H9 (cell line): ENCODE measurements around the gene CHI3L2. TPM values are rescaled to one million over a fixed set of nuclear protein-coding genes. Genes with fewer than 3 reads are reported as not detected.
A peak's percentile ranks its signal among the peaks of the same experiment; 100 is the strongest.

Source experiments
- DNase-seq: peaks from one replicate; pipeline ENCODE4 v3.0.0-alpha.2; 2017
- H2AFZ ChIP-seq: one replicate; pipeline ENCODE4 v1.6.1; 2013; ENCODE audit warnings: mild to moderate bottlenecking, low read length, control low read depth, moderate library complexity
- H2AK5ac ChIP-seq: 2 replicates; pipeline ENCODE4 v1.6.1; 2013; ENCODE audit warnings: low read length, control low read depth, mixed read lengths; ENCODE audit not compliant: insufficient read length
- H2BK120ac ChIP-seq: one replicate; pipeline ENCODE4 v1.6.1; 2013; ENCODE audit warnings: low read depth, mild to moderate bottlenecking, low read length, control low read depth, inconsistent platforms; ENCODE audit not compliant: poor library complexity, severe bottlenecking
- H2BK12ac ChIP-seq: 2 replicates; pipeline ENCODE4 v1.6.1; 2013; ENCODE audit warnings: low read length, control low read depth, mixed read lengths, low read depth; ENCODE audit not compliant: insufficient read length
- H2BK15ac ChIP-seq: 2 replicates; pipeline ENCODE4 v1.6.1; 2013; ENCODE audit warnings: low read depth, low read length, control low read depth
- H2BK20ac ChIP-seq: one replicate; pipeline ENCODE4 v1.6.1; 2013; ENCODE audit warnings: low read depth, mild to moderate bottlenecking, low read length, control low read depth, inconsistent platforms; ENCODE audit not compliant: poor library complexity, severe bottlenecking
- H2BK5ac ChIP-seq: 2 replicates; pipeline ENCODE4 v1.6.1; 2013; ENCODE audit warnings: low read length, control low read depth, mixed read lengths; ENCODE audit not compliant: insufficient read length
- H3K14ac ChIP-seq: 2 replicates; pipeline ENCODE4 v1.6.1; 2013; ENCODE audit warnings: low read length, control low read depth; ENCODE audit not compliant: insufficient read depth
- H3K18ac ChIP-seq: 2 replicates; pipeline ENCODE4 v1.6.1; 2013; ENCODE audit warnings: low read depth, mild to moderate bottlenecking, mixed read lengths, low read length, control low read depth; ENCODE audit not compliant: insufficient read length
- H3K23ac ChIP-seq: 2 replicates; pipeline ENCODE4 v1.6.1; 2013; ENCODE audit warnings: low read length, control low read depth, mixed read lengths, low read depth; ENCODE audit not compliant: insufficient read length
- H3K23me2 ChIP-seq: 2 replicates; pipeline ENCODE4 v1.6.1; 2013; ENCODE audit warnings: low read depth, mild to moderate bottlenecking, mixed read lengths, low read length, control low read depth; ENCODE audit not compliant: insufficient read length, poor library complexity, severe bottlenecking
- H3K27ac ChIP-seq: 2 replicates; pipeline ENCODE4 v1.5.1; 2013; ENCODE audit warnings: low read length, control low read depth, mixed read lengths, low read depth; ENCODE audit not compliant: insufficient read length
- H3K27me3 ChIP-seq: 2 replicates; pipeline ENCODE4 v1.6.1; 2013; ENCODE audit warnings: low read length, control low read depth, inconsistent platforms; ENCODE audit not compliant: insufficient read depth
- H3K4ac ChIP-seq: 2 replicates; pipeline ENCODE4 v1.6.1; 2013; ENCODE audit warnings: low read depth, mild to moderate bottlenecking, control low read depth, inconsistent platforms, low read length, moderate library complexity
- H3K4me1 ChIP-seq: 2 replicates; pipeline ENCODE4 v1.6.1; 2013; ENCODE audit warnings: low read length, control low read depth, inconsistent platforms; ENCODE audit not compliant: insufficient read depth
- H3K4me2 ChIP-seq: 2 replicates; pipeline ENCODE4 v1.6.1; 2013; ENCODE audit warnings: low read length, control low read depth, mixed read lengths; ENCODE audit not compliant: insufficient read length, insufficient read depth
- H3K56ac ChIP-seq: 2 replicates; pipeline ENCODE4 v1.6.1; 2013; ENCODE audit warnings: low read depth, mild to moderate bottlenecking, mixed read lengths, low read length, control low read depth; ENCODE audit not compliant: insufficient read length
- H3K79me1 ChIP-seq: 2 replicates; pipeline ENCODE4 v1.6.1; 2013; ENCODE audit warnings: low read depth, mild to moderate bottlenecking, moderate library complexity, low read length, control low read depth, inconsistent platforms; ENCODE audit not compliant: insufficient read depth, poor library complexity, severe bottlenecking
- H3K79me2 ChIP-seq: 2 replicates; pipeline ENCODE4 v1.6.1; 2013; ENCODE audit warnings: low read length, control low read depth, inconsistent platforms; ENCODE audit not compliant: insufficient read depth
- H3K9ac ChIP-seq: 2 replicates; pipeline ENCODE4 v1.6.1; 2013; ENCODE audit warnings: low read length, control low read depth, mixed read lengths; ENCODE audit not compliant: insufficient read length; ENCODE audit errors: extremely low read depth
- H3K9me3 ChIP-seq: one replicate; pipeline ENCODE4 v1.6.1; 2013; ENCODE audit warnings: low read depth, low read length, inconsistent platforms; ENCODE audit not compliant: control insufficient read depth
- H3T11ph ChIP-seq: one replicate; pipeline ENCODE4 v1.6.1; 2013; ENCODE audit warnings: mild to moderate bottlenecking, low read length, control low read depth, inconsistent platforms
- H4K20me1 ChIP-seq: one replicate; pipeline ENCODE4 v1.6.1; 2013; ENCODE audit not compliant: control insufficient read depth, insufficient read length, insufficient read depth
- H4K5ac ChIP-seq: 2 replicates; pipeline ENCODE4 v1.6.1; 2013; ENCODE audit warnings: low read depth, mild to moderate bottlenecking, mixed read lengths, low read length, control low read depth; ENCODE audit not compliant: insufficient read length
- H4K8ac ChIP-seq: replicated peaks from 2 replicates; pipeline ENCODE4 v1.6.1; 2013; ENCODE audit warnings: low read length, control low read depth, mixed read lengths, low read depth; ENCODE audit not compliant: insufficient read length
- H4K91ac ChIP-seq: 2 replicates; pipeline ENCODE4 v1.6.1; 2013; ENCODE audit warnings: low read depth, mild to moderate bottlenecking, moderate library complexity, mixed read lengths, low read length, control low read depth; ENCODE audit not compliant: insufficient read length
- H3K27ac Mint-ChIP-seq, 3 experiments: 2 replicates in 2 of 3; 3 replicates in 1 of 3; pipeline ENCODE4 v1.8.0; 2020 to 2021; ENCODE audit warnings: mixed read lengths in 3 of 3, mild to moderate bottlenecking in 1 of 3, moderate library complexity in 1 of 3
- H3K27me3 Mint-ChIP-seq: 2 replicates; pipeline ENCODE4 v1.8.0; 2021; ENCODE audit warnings: low read depth, mild to moderate bottlenecking, moderate library complexity, mixed read lengths
- H3K36me3 Mint-ChIP-seq, 3 experiments: 2 replicates in 2 of 3; 3 replicates in 1 of 3; pipeline ENCODE4 v1.8.0; 2020 to 2021; ENCODE audit warnings: low read depth in 3 of 3, mixed read lengths in 3 of 3; ENCODE audit not compliant: insufficient read depth in 1 of 3
- H3K4me1 Mint-ChIP-seq, 2 experiments: 2 replicates each; pipeline ENCODE4 v1.8.0; 2020; ENCODE audit warnings: mixed read lengths in 2 of 2
- H3K4me3 Mint-ChIP-seq, 2 experiments: 2 replicates in 1 of 2; 3 replicates in 1 of 2; pipeline ENCODE4 v1.8.0; 2020 to 2021; ENCODE audit warnings: mild to moderate bottlenecking in 2 of 2, mixed read lengths in 2 of 2, moderate library complexity in 1 of 2
- H3K9me3 Mint-ChIP-seq, 2 experiments: 2 replicates in 1 of 2; 3 replicates in 1 of 2; pipeline ENCODE4 v1.8.0; 2020; ENCODE audit warnings: mild to moderate bottlenecking in 2 of 2, mixed read lengths in 2 of 2, moderate library complexity in 1 of 2
- CTCF ChIP-seq: fragments of 200-600 bp; sonication (generic); conservative IDR thresholded peaks from 3 replicates; pipeline ENCODE4 v1.8.0; 2021; ENCODE audit warnings: antibody characterized with exemption, mild to moderate bottlenecking
- WGBS: extraction: QIAGEN DNeasy Blood & Tissue Kit; methylation state at CpG from one replicate; pipeline ENCODE4 v1.1.7; 2013; ENCODE audit warnings: missing lambda C conversion rate, low lambda C conversion rate, mixed read lengths; ENCODE audit not compliant: insufficient read length; ENCODE audit errors: extremely low coverage; 5-methylcytosine and 5-hydroxymethylcytosine counted together
- total RNA-seq: library from RNA; stranded (reverse); gene quantifications from 2 replicates; pipeline ENCODE4 v1.2.1, GENCODE V29; 2021

Gene CHI3L2
- total RNA-seq, 1 experiment from 2014 or later = not detected

- no peak overlapping the region for H3K18ac ChIP-seq
- H3K9me3 Mint-ChIP-seq = no peaks in the 10 kb centered on the region
- no peak overlapping the region for H4K91ac ChIP-seq
- H2AK5ac ChIP-seq = no peak overlapping the region
- no peak for DNase-seq
- H3K4ac ChIP-seq = no peak overlapping the region
- TF ChIP-seq CTCF = no peak
- H3K27me3 ChIP-seq = no peaks in the 10 kb centered on the region; the same call in 1 of the 2 replicates
- H2BK20ac ChIP-seq = no peak overlapping the region
- no peaks in the 10 kb centered on the region for H3K79me1 ChIP-seq
- no peaks in the 10 kb centered on the region for H3K9me3 ChIP-seq
- H3K27ac Mint-ChIP-seq = peak overlapping the region in 1 of 3 experiments; percentile 81; a peak in 2 of 7 replicates
- H4K5ac ChIP-seq = no peak overlapping the region
- no peak overlapping the region for H3K14ac ChIP-seq
- H3K27me3 Mint-ChIP-seq = no peaks in the 10 kb centered on the region; the same call in 1 of the 2 replicates
- no peak overlapping the region for H3T11ph ChIP-seq
- no peak overlapping the region for H2BK12ac ChIP-seq
- H3K56ac ChIP-seq = no peak overlapping the region
- H2AFZ ChIP-seq = no peak overlapping the region
- no peak overlapping the region for H3K27ac ChIP-seq
- H3K9ac ChIP-seq = no peak overlapping the region
- H3K4me3 Mint-ChIP-seq = no peak overlapping the region
- H3K79me2 ChIP-seq = no peaks in the 10 kb centered on the region
- no peak overlapping the region for H2BK15ac ChIP-seq
- no peak overlapping the region for H2BK120ac ChIP-seq
- H4K8ac ChIP-seq = no peak overlapping the region
- H2BK5ac ChIP-seq = no peak overlapping the region
- peaks cover 9 to 15% of the 10 kb centered on the region in 2 experiments; a peak in 3 of 4 replicates for H3K4me1 Mint-ChIP-seq
- H3K4me1 ChIP-seq = no peaks in the 10 kb centered on the region
- no peak overlapping the region for H3K23ac ChIP-seq
- H3K36me3 Mint-ChIP-seq = peaks cover 0 to 15% (median 3%) of the 10 kb centered on the region in 3 experiments; a peak in 3 of 7 replicates
- no peak overlapping the region for H3K4me2 ChIP-seq
- H3K23me2 ChIP-seq = no peaks in the 10 kb centered on the region
- H4K20me1 ChIP-seq = no peaks in the 10 kb centered on the region
- WGBS = no CpG with 5 or more reads among the region's 10 CpGs
Measured at GRCh38 chr1:111192658-111193519, 34.6 kb upstream of the CHI3L2 start.
